HEK293 (cell line): ENCODE data around the gene RHOF.
A peak's percentile ranks its signal among the peaks of the same experiment; 100 is the strongest.

Source experiments
- CTCF ChIA-PET: fragments of 350-600 bp; formaldehyde crosslinking; extraction: SDS; loops from one replicate; lab custom pipeline; 2021; ENCODE audit warnings: antibody characterized with exemption; lab: Yijun Ruan, JAX
- POLR2A ChIA-PET: fragments of 300-600 bp; formaldehyde crosslinking; extraction: SDS; loops from one replicate; lab custom pipeline; 2020; ENCODE audit warnings: antibody characterized with exemption, inconsistent platforms; lab: Yijun Ruan, JAX
- H3K27ac ChIP-seq: fragments of 200-500 bp; sonication (Bioruptor generic); 2 replicates; pipeline ENCODE4 v1.5.1; 2014; ENCODE audit warnings: low read depth, low read length, control low read depth, inconsistent platforms; ENCODE audit errors: extremely low read depth
- H3K36me3 ChIP-seq, 2 experiments: fragments of 200-500 bp in 1 of 2; sonication (Bioruptor generic) in 1 of 2; 1 replicate in 1 of 2; 2 replicates in 1 of 2; pipeline ENCODE4 v1.5.1; 2014 to 2017; ENCODE audit warnings: inconsistent platforms in 2 of 2, low read length in 2 of 2; ENCODE audit not compliant: control insufficient read depth in 2 of 2, insufficient read depth in 1 of 2
- H3K4me1 ChIP-seq: fragments of 200-500 bp; sonication (Bioruptor generic); 2 replicates; pipeline ENCODE4 v1.5.1; 2014; ENCODE audit warnings: mild to moderate bottlenecking, low read length, inconsistent platforms; ENCODE audit not compliant: control insufficient read depth, insufficient read depth
- H3K4me3 ChIP-seq: 2 replicates; pipeline ENCODE4 v1.5.1; 2011; ENCODE audit warnings: low read depth, mild to moderate bottlenecking, control low read depth, low read length, moderate library complexity
- H3K9me3 ChIP-seq: fragments of 200-500 bp; sonication (Bioruptor generic); 2 replicates; pipeline ENCODE4 v1.5.1; 2014; ENCODE audit warnings: low read depth, low read length, inconsistent platforms; ENCODE audit not compliant: control insufficient read depth, insufficient read depth
- AEBP2 ChIP-seq: fragments of 450-650 bp; formaldehyde crosslinking; IDR thresholded peaks from 2 replicates; pipeline ENCODE4 v1.5.1; 2016; ENCODE audit warnings: missing biosample characterization, missing genetic modification characterization, borderline replicate concordance
- KLF17 ChIP-seq: fragments of 450-650 bp; formaldehyde crosslinking; IDR thresholded peaks from 2 replicates; pipeline ENCODE4 v1.5.1; 2016; ENCODE audit warnings: missing biosample characterization, missing genetic modification characterization
- RBAK ChIP-seq: fragments of 450-650 bp; formaldehyde crosslinking; IDR thresholded peaks from 2 replicates; pipeline ENCODE4 v1.5.1; 2016; ENCODE audit warnings: missing biosample characterization, missing genetic modification characterization
- TCF7L2 ChIP-seq: IDR thresholded peaks from 2 replicates; pipeline ENCODE4 v1.6.1; 2011; ENCODE audit warnings: low read depth, mild to moderate bottlenecking, inconsistent platforms, low read length, moderate library complexity, borderline replicate concordance
- TSHZ1 ChIP-seq: fragments of 450-650 bp; formaldehyde crosslinking; IDR thresholded peaks from 2 replicates; pipeline ENCODE4 v1.5.1; 2016; ENCODE audit warnings: missing biosample characterization, missing genetic modification characterization, borderline replicate concordance
- YY1 ChIP-seq: fragments of 450-650 bp; formaldehyde crosslinking; IDR thresholded peaks from 2 replicates; pipeline ENCODE4 v1.5.1; 2018; ENCODE audit warnings: missing biosample characterization, missing genetic modification characterization
- ZBTB44 ChIP-seq: fragments of 450-650 bp; IDR thresholded peaks from 2 replicates; pipeline ENCODE4 v1.5.1; 2018; ENCODE audit warnings: missing biosample characterization, mild to moderate bottlenecking, missing genetic modification characterization
- ZBTB6 ChIP-seq: fragments of 450-650 bp; formaldehyde crosslinking; IDR thresholded peaks from 2 replicates; pipeline ENCODE4 v1.5.1; 2017; ENCODE audit warnings: missing biosample characterization, missing genetic modification characterization
- ZIC2 ChIP-seq: fragments of 450-650 bp; formaldehyde crosslinking; IDR thresholded peaks from 2 replicates; pipeline ENCODE4 v1.5.1; 2016; ENCODE audit warnings: missing biosample characterization, missing genetic modification characterization
- ZNF10 ChIP-seq: fragments of 450-650 bp; formaldehyde crosslinking; IDR thresholded peaks from 2 replicates; pipeline ENCODE4 v1.5.1; 2017; ENCODE audit warnings: missing biosample characterization, missing genetic modification characterization
- ZNF138 ChIP-seq: fragments of 450-650 bp; formaldehyde crosslinking; IDR thresholded peaks from 2 replicates; pipeline ENCODE4 v1.5.1; 2016; ENCODE audit warnings: missing biosample characterization, missing genetic modification characterization, borderline replicate concordance
- ZNF155 ChIP-seq: fragments of 450-650 bp; formaldehyde crosslinking; IDR thresholded peaks from 2 replicates; pipeline ENCODE4 v1.5.1; 2016; ENCODE audit warnings: missing biosample characterization, missing genetic modification characterization
- ZNF335 ChIP-seq: fragments of 450-650 bp; formaldehyde crosslinking; conservative IDR thresholded peaks from 2 replicates; pipeline ENCODE4 v1.5.1; 2016; ENCODE audit warnings: missing biosample characterization, missing genetic modification characterization
- ZNF341 ChIP-seq: fragments of 450-650 bp; formaldehyde crosslinking; IDR thresholded peaks from 2 replicates; pipeline ENCODE4; 2016; ENCODE audit warnings: low read depth, missing biosample characterization, missing genetic modification characterization
- ZNF362 ChIP-seq: fragments of 450-650 bp; formaldehyde crosslinking; IDR thresholded peaks from 2 replicates; pipeline ENCODE4 v1.5.1; 2016; ENCODE audit warnings: missing biosample characterization, missing genetic modification characterization
- ZNF394 ChIP-seq: fragments of 450-650 bp; formaldehyde crosslinking; IDR thresholded peaks from 2 replicates; pipeline ENCODE4 v1.5.1; 2016; ENCODE audit warnings: missing biosample characterization, missing genetic modification characterization, mild to moderate bottlenecking, moderate library complexity, borderline replicate concordance
- ZNF600 ChIP-seq: fragments of 450-650 bp; formaldehyde crosslinking; IDR thresholded peaks from 2 replicates; pipeline ENCODE4 v1.5.1; 2016; ENCODE audit warnings: missing biosample characterization, missing genetic modification characterization
- ZNF624 ChIP-seq: fragments of 450-650 bp; formaldehyde crosslinking; IDR thresholded peaks from 2 replicates; pipeline ENCODE4 v1.5.1; 2017; ENCODE audit warnings: missing biosample characterization, missing genetic modification characterization
- ZNF645 ChIP-seq: fragments of 450-650 bp; formaldehyde crosslinking; IDR thresholded peaks from 2 replicates; pipeline ENCODE4; 2016; ENCODE audit warnings: missing biosample characterization, missing genetic modification characterization
- ZSCAN18 ChIP-seq: fragments of 450-650 bp; formaldehyde crosslinking; IDR thresholded peaks from 2 replicates; pipeline ENCODE4 v1.5.1; 2016; ENCODE audit warnings: missing biosample characterization, missing genetic modification characterization

The RHOF gene

GRCh38 chr12:121799842-121800693, 6.6 kb upstream of the RHOF start (continued):
- TF ChIP-seq ZNF600 (tag by site-specific recombination) = peak; percentile 89
- peak; percentile 41; the same call in 1 of the 2 replicates for TF ChIP-seq ZNF335 (tag by site-specific recombination)
- TF ChIP-seq ZNF394 (tag by site-specific recombination) = peak; percentile 61
- no peak for TF ChIP-seq ZNF645 (tag by site-specific recombination)
- TF ChIP-seq ZIC2 (tag by site-specific recombination) = peak; percentile 98
- no peak for TF ChIP-seq ZSCAN18 (tag by site-specific recombination)
- no peak for TF ChIP-seq ZNF362

GRCh38 chr12:121799156-121799841, 5.8 kb upstream of the RHOF start:
- CTCF ChIA-PET = interaction anchor here (0.5 to 9.8 kb wide), 6 partner anchors 10 to 105 kb away, joined by 3 to 393 read pairs (median 180); partner anchors contain the start of genes PSMD9 and SETD1B
- H3K4me3 ChIP-seq = peak overlapping the region; percentile 71
- POLR2A ChIA-PET = interaction anchor here (1.1 to 8.9 kb wide), 3 partner anchors 10 to 89 kb away, joined by 3 to 165 read pairs (median 12); partner anchors contain the start of gene PSMD9
- H3K4me1 ChIP-seq = peaks cover 20% of the 10 kb centered on the region
- peaks cover 0 to 26% of the 10 kb centered on the region in 2 experiments; a peak in 1 of 3 replicates for H3K36me3 ChIP-seq
- no peaks in the 10 kb centered on the region for H3K9me3 ChIP-seq
- peak overlapping the region; percentile 100 for H3K27ac ChIP-seq
- TF ChIP-seq ZBTB6 (no peak), ZNF341 (tag by site-specific recombination) (peak; percentile 15; the same call in 1 of the 2 replicates), ZBTB44 (peak; percentile 34; the same call in 1 of the 2 replicates), ZNF335 (tag by site-specific recombination) (peak; percentile 70), YY1 (no peak), ZNF10 (tag by site-specific recombination) (no peak), ZNF155 (tag by site-specific recombination) (no peak), KLF17 (tag by site-specific recombination) (no peak), RBAK (tag by site-specific recombination) (no peak), ZNF138 (no peak), ZNF624 (tag by site-specific recombination) (no peak), TCF7L2 (no peak), TSHZ1 (tag by site-specific recombination) (peak; percentile 30; the same call in 1 of the 2 replicates), AEBP2 (tag by site-specific recombination) (no peak)
